ENCODE data around the gene ATG2B. TPM values are rescaled to one million over a fixed set of nuclear protein-coding genes. Genes with fewer than 3 reads are reported as not detected.

ATG2B gene
- total and polyA plus RNA-seq, 7 experiments from 2014 or later = 1.8 to 43.4 (median 24.7) TPM

GRCh38 chr14:96363751-96364336 lies 703 bp upstream of the ATG2B start:
- intact Hi-C loops (cut with micrococcal nuclease) = loop anchor here (1.0 to 10.0 kb wide), 9 partner anchors 27 to 1209 kb away; partner anchors contain the start of genes DICER1 (in 2 of the 2), PAPOLA (in 2 of the 2) and VRK1 (in 2 of the 2)
- peak overlapping the region; percentile 59 to 95 (median 89) for H3K27ac Mint-ChIP-seq
- no peaks in the 10 kb centered on the region for H3K27me3 ChIP-seq (ENCODE audit: control insufficient read depth in 2 of 2, insufficient read depth in 2 of 2, low read length in 2 of 2)
- H3K4me3 Mint-ChIP-seq = peak overlapping the region; percentile 82 to 94 (median 90)
- ChIA-PET POLR2A (interaction anchor here (0.7 to 1.9 kb wide), 4 partner anchors 16 to 247 kb away, joined by 3 to 8 read pairs (median 4); partner anchors contain the start of gene AK7), CTCF (no interaction called here)
- H3K9me3 ChIP-seq (ENCODE audit: control insufficient read depth in 2 of 3, low read length in 3 of 3) = no peaks in the 10 kb centered on the region
- H3K36me3 ChIP-seq (ENCODE audit: control insufficient read depth in 2 of 3, insufficient read depth in 3 of 3, low read length in 3 of 3) = peaks cover 0 to 9% (median 0%) of the 10 kb centered on the region in 3 experiments
- H3K27ac ChIP-seq (ENCODE audit: low read depth, low read length) = peak overlapping the region; percentile 90
- peak; percentile 10 for ATAC-seq
- H3K9me3 Mint-ChIP-seq = peaks cover 0 to 3% (median 0%) of the 10 kb centered on the region in 11 donors
- DNase-seq = peak in 6 of 9 donors; percentile 23 to 57 (median 44)
- H3K27me3 Mint-ChIP-seq = no peaks in the 10 kb centered on the region
- peaks cover 45 to 77% (median 64%) of the 10 kb centered on the region in 7 donors for H3K4me1 Mint-ChIP-seq
- peaks cover 2 to 11% (median 8%) of the 10 kb centered on the region in 5 donors for H3K36me3 Mint-ChIP-seq
- H3K4me3 ChIP-seq (ENCODE audit: low read length) = peak overlapping the region; percentile 65
- peaks cover 19 to 27% of the 10 kb centered on the region in 2 donors for H3K4me1 ChIP-seq (ENCODE audit: control insufficient read depth in 2 of 2, insufficient read depth in 2 of 2, low read length in 2 of 2)

GRCh38 chr14:96362071-96362964 lies 823 bp downstream of the ATG2B start:
- intact Hi-C loops (cut with micrococcal nuclease) = loop anchor here (2.0 to 10.0 kb wide), 5 partner anchors 66 to 1208 kb away; partner anchors contain the start of genes DICER1 (in 2 of the 2) and VRK1 (in 1 of the 2)
- H3K27me3 Mint-ChIP-seq = no peaks in the 10 kb centered on the region
- H3K4me3 ChIP-seq (ENCODE audit: low read length) = peak overlapping the region; percentile 72
- H3K36me3 Mint-ChIP-seq = peaks cover 0 to 8% (median under 1%) of the 10 kb centered on the region in 5 donors
- CTCF ChIA-PET = no interaction called here
- POLR2A ChIA-PET = interaction anchor here (1.0 to 1.9 kb wide), 4 partner anchors 10 to 30 kb away, joined by 3 to 8 read pairs (median 4); partner anchors contain the start of gene AK7
- H3K9me3 ChIP-seq (ENCODE audit: control insufficient read depth in 2 of 3, low read length in 3 of 3) = no peaks in the 10 kb centered on the region
- ATAC-seq (peak; percentile 36), DNase-seq (peak in 8 of 9 donors; percentile 38 to 75 (median 68))
- peak overlapping the region; percentile 82 to 97 (median 90) for H3K4me3 Mint-ChIP-seq
- no peaks in the 10 kb centered on the region for H3K27me3 ChIP-seq (ENCODE audit: control insufficient read depth in 2 of 2, insufficient read depth in 2 of 2, low read length in 2 of 2)
- no peaks in the 10 kb centered on the region for H3K9me3 Mint-ChIP-seq
- peaks cover 19 to 27% of the 10 kb centered on the region in 2 donors for H3K4me1 ChIP-seq (ENCODE audit: control insufficient read depth in 2 of 2, insufficient read depth in 2 of 2, low read length in 2 of 2)
- peaks cover 0 to 9% (median 0%) of the 10 kb centered on the region in 3 experiments for H3K36me3 ChIP-seq (ENCODE audit: control insufficient read depth in 2 of 3, insufficient read depth in 3 of 3, low read length in 3 of 3)
- H3K27ac Mint-ChIP-seq = peak overlapping the region; percentile 82 to 97 (median 89)
- H3K4me1 Mint-ChIP-seq = peaks cover 42 to 71% (median 61%) of the 10 kb centered on the region in 7 donors
- H3K27ac ChIP-seq (ENCODE audit: low read depth, low read length) = peak overlapping the region; percentile 90

- H3K4me3 ChIP-seq (ENCODE audit: low read length) = no peak overlapping the region
- POLR2A ChIA-PET = no interaction called here
- no peaks in the 10 kb centered on the region for H3K27me3 ChIP-seq (ENCODE audit: control insufficient read depth in 2 of 2, insufficient read depth in 2 of 2, low read length in 2 of 2)
- Mint-ChIP-seq H3K9me3 (no peaks in the 10 kb centered on the region), H3K36me3 (peaks cover under 1 to 9% (median 5%) of the 10 kb centered on the region in 5 donors), H3K27ac (peak overlapping the region in 1 of 9 donors; percentile 21), H3K4me3 (peak overlapping the region in 6 of 10 donors; percentile 5 to 45 (median 18)), H3K4me1 (peaks cover 38 to 66% (median 52%) of the 10 kb centered on the region in 7 donors), H3K27me3 (no peaks in the 10 kb centered on the region)
- intact Hi-C loops (cut with micrococcal nuclease) = loop anchor here (5.0 to 10.0 kb wide), 4 partner anchors 235 to 1205 kb away; partner anchors contain the start of genes DICER1 (in 2 of the 2) and VRK1 (in 1 of the 2)
- peaks cover 0 to 9% (median 0%) of the 10 kb centered on the region in 3 experiments for H3K36me3 ChIP-seq (ENCODE audit: control insufficient read depth in 2 of 3, insufficient read depth in 3 of 3, low read length in 3 of 3)
- peaks cover 19 to 24% of the 10 kb centered on the region in 2 donors for H3K4me1 ChIP-seq (ENCODE audit: control insufficient read depth in 2 of 2, insufficient read depth in 2 of 2, low read length in 2 of 2)
- ATAC-seq (no peak), DNase-seq (no peak)
- H3K27ac ChIP-seq (ENCODE audit: low read depth, low read length) = no peak overlapping the region
- CTCF ChIA-PET = no interaction called here
- H3K9me3 ChIP-seq (ENCODE audit: control insufficient read depth in 2 of 3, low read length in 3 of 3) = no peaks in the 10 kb centered on the region
These were observed 3.2 kb downstream of the ATG2B start for GRCh38 chr14:96359959-96360358.

GRCh38 chr14:96357216-96357615 lies 5.9 kb downstream of the ATG2B start:
- DNase-seq (no peak), ATAC-seq (no peak)
- peaks cover 28 to 62% (median 40%) of the 10 kb centered on the region in 7 donors for H3K4me1 Mint-ChIP-seq
- H3K9me3 Mint-ChIP-seq = no peaks in the 10 kb centered on the region
- ChIA-PET POLR2A (interaction anchor here (1.2 kb wide), 1 partner anchor 10 kb away, joined by 3 read pairs; no protein-coding TSS in a partner anchor), CTCF (interaction anchor here (0.8 kb wide), 1 partner anchor 252 kb away, joined by 3 read pairs; no protein-coding TSS in a partner anchor)
- peak overlapping the region in 2 of 9 donors; percentile 0 to 1 for H3K27ac Mint-ChIP-seq
- H3K4me3 ChIP-seq (ENCODE audit: low read length) = no peak overlapping the region
- H3K4me3 Mint-ChIP-seq = peak overlapping the region in 1 of 10 donors; percentile 1
- intact Hi-C loops (cut with micrococcal nuclease) = no loop called here
- no peaks in the 10 kb centered on the region for H3K9me3 ChIP-seq (ENCODE audit: control insufficient read depth in 2 of 3, low read length in 3 of 3)
- no peaks in the 10 kb centered on the region for H3K27me3 Mint-ChIP-seq
- H3K36me3 Mint-ChIP-seq = peaks cover 9 to 17% (median 10%) of the 10 kb centered on the region in 5 donors
- H3K27me3 ChIP-seq (ENCODE audit: control insufficient read depth in 2 of 2, insufficient read depth in 2 of 2, low read length in 2 of 2) = no peaks in the 10 kb centered on the region
- H3K27ac ChIP-seq (ENCODE audit: low read depth, low read length) = no peak overlapping the region
- H3K36me3 ChIP-seq (ENCODE audit: control insufficient read depth in 2 of 3, insufficient read depth in 3 of 3, low read length in 3 of 3) = no peaks in the 10 kb centered on the region
- H3K4me1 ChIP-seq (ENCODE audit: control insufficient read depth in 2 of 2, insufficient read depth in 2 of 2, low read length in 2 of 2) = peaks cover 9 to 15% of the 10 kb centered on the region in 2 donors

- no peaks in the 10 kb centered on the region for H3K27me3 Mint-ChIP-seq
- no peak overlapping the region for H3K27ac Mint-ChIP-seq
- peaks cover 9 to 17% (median 10%) of the 10 kb centered on the region in 5 donors for H3K36me3 Mint-ChIP-seq
- H3K9me3 Mint-ChIP-seq = no peaks in the 10 kb centered on the region
- H3K27me3 ChIP-seq (ENCODE audit: control insufficient read depth in 2 of 2, insufficient read depth in 2 of 2, low read length in 2 of 2) = no peaks in the 10 kb centered on the region
- no peaks in the 10 kb centered on the region for H3K9me3 ChIP-seq (ENCODE audit: control insufficient read depth in 2 of 3, low read length in 3 of 3)
- ChIA-PET POLR2A (no interaction called here), CTCF (interaction anchor here (0.6 kb wide), 2 partner anchors 76 to 220 kb away, joined by 3 read pairs; no protein-coding TSS in a partner anchor)
- H3K4me3 Mint-ChIP-seq = no peak overlapping the region
- H3K4me3 ChIP-seq (ENCODE audit: low read length) = no peak overlapping the region
- no peaks in the 10 kb centered on the region for H3K36me3 ChIP-seq (ENCODE audit: control insufficient read depth in 2 of 3, insufficient read depth in 3 of 3, low read length in 3 of 3)
- DNase-seq (no peak), ATAC-seq (no peak)
- H3K27ac ChIP-seq (ENCODE audit: low read depth, low read length) = no peak overlapping the region
- intact Hi-C loops (cut with micrococcal nuclease) = no loop called here
- peaks cover 10 to 50% (median 27%) of the 10 kb centered on the region in 7 donors for H3K4me1 Mint-ChIP-seq
- no peaks in the 10 kb centered on the region for H3K4me1 ChIP-seq (ENCODE audit: control insufficient read depth in 2 of 2, insufficient read depth in 2 of 2, low read length in 2 of 2)
These were observed 8.9 kb downstream of the ATG2B start for GRCh38 chr14:96354246-96354645.

GRCh38 chr14:96352708-96353107 lies 10.4 kb downstream of the ATG2B start:
- Mint-ChIP-seq H3K27ac (no peak overlapping the region), H3K27me3 (no peaks in the 10 kb centered on the region), H3K4me1 (peaks cover 10 to 59% (median 35%) of the 10 kb centered on the region in 7 donors), H3K4me3 (no peak overlapping the region), H3K36me3 (peaks cover 9 to 19% (median 13%) of the 10 kb centered on the region in 5 donors), H3K9me3 (no peaks in the 10 kb centered on the region)
- Histone ChIP-seq H3K27me3 (ENCODE audit: control insufficient read depth in 2 of 2, insufficient read depth in 2 of 2, low read length in 2 of 2) (no peaks in the 10 kb centered on the region), H3K4me1 (ENCODE audit: control insufficient read depth in 2 of 2, insufficient read depth in 2 of 2, low read length in 2 of 2) (no peaks in the 10 kb centered on the region), H3K9me3 (ENCODE audit: control insufficient read depth in 2 of 3, low read length in 3 of 3) (no peaks in the 10 kb centered on the region), H3K4me3 (ENCODE audit: low read length) (no peak overlapping the region), H3K27ac (ENCODE audit: low read depth, low read length) (no peak overlapping the region), H3K36me3 (ENCODE audit: control insufficient read depth in 2 of 3, insufficient read depth in 3 of 3, low read length in 3 of 3) (no peaks in the 10 kb centered on the region)
- DNase-seq (no peak), ATAC-seq (no peak)
- ChIA-PET POLR2A (interaction anchor here (0.7 to 1.1 kb wide), 2 partner anchors 10 to 161 kb away, joined by 3 to 4 read pairs; partner anchors contain the start of gene ATG2B), CTCF (no interaction called here)
- intact Hi-C loops (cut with micrococcal nuclease) = no loop called here
